HG02884 (cell line): ENCODE measurements around the gene PCDHA1.
"Not testable (repeated sequence)": the region's sequence is repeated elsewhere in the genome, so short reads cannot be mapped to it uniquely, and the experiment has no call there.

Experiments
- ATAC-seq: cut with Tn5 transposase; IDR thresholded peaks from one replicate; pipeline ENCODE4 v1.9.1; 2021; ENCODE audit warnings: mild to moderate bottlenecking, moderate library complexity; ENCODE audit not compliant: unreplicated experiment

PCDHA1 gene

DNA sequence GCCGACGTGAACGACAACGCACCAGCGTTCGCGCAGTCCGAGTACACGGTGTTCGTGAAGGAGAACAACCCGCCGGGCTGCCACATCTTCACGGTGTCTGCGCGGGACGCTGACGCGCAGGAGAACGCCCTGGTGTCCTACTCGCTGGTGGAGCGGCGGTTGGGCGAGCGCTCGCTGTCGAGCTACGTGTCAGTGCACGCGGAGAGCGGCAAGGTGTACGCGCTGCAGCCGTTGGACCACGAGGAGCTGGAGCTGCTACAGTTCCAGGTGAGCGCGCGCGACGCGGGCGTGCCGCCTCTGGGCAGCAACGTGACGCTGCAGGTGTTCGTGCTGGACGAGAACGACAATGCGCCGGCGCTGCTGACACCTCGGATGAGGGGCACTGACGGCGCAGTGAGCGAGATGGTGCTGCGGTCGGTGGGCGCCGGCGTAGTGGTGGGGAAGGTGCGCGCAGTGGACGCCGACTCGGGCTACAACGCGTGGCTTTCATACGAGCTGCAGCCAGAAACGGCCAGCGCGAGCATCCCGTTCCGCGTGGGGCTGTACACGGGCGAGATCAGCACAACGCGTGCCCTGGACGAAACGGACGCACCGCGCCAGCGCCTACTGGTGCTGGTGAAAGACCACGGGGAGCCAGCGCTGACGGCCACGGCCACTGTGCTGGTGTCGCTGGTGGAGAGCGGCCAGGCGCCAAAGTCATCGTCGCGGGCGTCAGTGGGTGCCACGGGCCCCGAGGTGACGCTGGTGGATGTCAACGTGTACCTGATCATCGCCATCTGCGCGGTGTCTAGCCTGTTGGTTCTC is 64.1 kb downstream of the PCDHA1 start:
- not testable (repeated sequence) for ATAC-seq

GRCh38 chr5:140855772-140856674 is 70.1 kb downstream of the PCDHA1 start, which contains the start of gene PCDHA10:
TSS of gene PCDHA10 (plus strand) at chr5:140855897. CDS start at chr5:140856049, 152 bp downstream.
- ATAC-seq = no peak

GRCh38 chr5:140857177-140857986 is 71.4 kb downstream of the PCDHA1 start:
- ATAC-seq = no peak

DNA sequence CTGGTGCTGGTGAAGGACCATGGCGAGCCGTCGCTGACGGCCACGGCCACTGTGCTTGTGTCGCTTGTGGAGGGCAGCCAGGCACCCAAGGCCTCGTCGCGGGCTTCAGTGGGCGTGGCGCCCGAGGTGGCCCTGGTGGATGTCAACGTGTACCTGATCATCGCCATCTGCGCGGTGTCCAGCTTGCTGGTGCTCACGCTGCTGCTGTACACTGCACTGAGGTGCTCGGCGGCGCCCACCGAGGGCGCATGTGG is 72.0 kb downstream of the PCDHA1 start:
- no peak for ATAC-seq

DNA sequence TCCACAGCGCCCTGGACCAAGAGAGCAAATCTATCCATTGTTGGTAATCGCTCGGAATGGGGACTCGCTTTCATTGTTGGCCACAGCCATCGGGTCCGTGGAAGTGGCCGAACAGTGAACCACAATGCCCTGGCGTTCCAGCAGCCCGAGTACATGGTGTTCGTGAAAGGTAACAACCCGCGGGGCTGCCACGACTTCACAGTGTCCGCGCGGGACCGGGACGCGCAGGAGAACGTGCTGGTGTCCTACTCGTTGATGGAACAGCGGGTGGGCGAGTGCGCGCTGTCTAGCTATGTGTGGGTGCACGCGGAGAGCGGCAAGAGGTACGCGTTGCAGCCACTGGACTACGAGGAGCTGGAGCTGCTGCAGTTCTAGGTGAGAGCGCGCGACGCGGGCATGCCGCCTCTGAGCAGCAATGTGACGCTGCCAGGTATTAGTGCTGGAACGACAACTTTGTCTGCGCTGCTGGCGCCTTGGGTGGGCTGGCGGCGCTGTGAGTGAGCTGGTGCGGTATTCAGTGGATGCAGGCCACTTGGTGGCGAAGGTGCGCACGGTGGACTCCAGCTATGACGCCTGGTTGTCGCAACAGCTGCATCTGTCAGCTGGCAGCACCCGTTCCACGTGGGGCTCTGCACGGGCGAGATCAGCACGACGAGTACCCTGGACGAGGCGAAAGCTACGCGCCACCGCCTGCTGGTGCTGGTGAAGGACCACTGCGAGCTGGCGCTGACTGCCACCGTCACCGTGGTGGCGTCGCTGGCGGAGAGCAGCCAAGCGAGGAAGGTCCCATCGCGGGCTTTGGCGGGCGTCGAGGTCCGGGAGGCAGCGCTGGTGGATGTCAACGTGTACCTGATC is 76.7 kb downstream of the PCDHA1 start:
- ATAC-seq = no peak

DNA sequence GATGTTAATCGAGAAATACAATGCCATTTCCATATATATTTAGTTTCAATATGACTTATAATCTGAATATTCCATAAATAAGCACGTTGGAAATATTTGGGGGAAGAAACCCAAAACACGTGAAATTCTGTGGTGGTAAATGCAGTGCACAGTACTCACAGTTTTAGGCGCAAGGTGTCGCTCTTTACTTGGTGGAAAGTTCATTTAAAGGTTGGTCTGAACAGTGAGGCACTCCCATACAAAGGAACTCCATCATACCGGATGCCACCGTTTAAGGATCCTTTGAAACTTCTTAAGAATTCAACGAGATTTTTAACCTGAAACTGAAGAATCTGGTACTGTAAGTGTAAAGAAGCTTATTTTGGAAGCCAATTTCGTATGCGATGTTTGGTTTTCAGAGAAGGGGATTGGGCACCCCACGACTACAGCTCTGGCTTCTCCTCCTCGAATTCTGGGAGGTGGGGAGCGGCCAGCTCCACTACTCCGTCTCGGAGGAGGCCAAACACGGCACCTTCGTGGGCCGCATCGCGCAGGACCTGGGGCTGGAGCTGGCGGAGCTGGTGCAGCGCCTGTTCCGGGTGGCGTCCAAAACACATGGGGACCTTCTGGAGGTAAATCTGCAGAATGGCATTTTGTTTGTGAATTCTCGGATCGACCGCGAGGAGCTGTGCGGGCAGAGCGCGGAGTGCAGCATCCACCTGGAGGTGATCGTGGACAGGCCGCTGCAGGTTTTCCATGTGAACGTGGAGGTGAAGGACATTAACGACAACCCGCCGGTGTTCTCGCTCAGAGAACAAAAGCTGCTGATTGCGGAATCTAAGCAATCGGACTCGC is 83.0 kb downstream of the PCDHA1 start, which contains the start of gene PCDHA11:
PCDHA11 (plus strand) TSS at position 237 of the 834 bp plus-strand sequence; CDS start at position 384, 147 bp downstream.
- no peak for ATAC-seq

GRCh38 chr5:140869555-140869886 is 83.6 kb downstream of the PCDHA1 start:
- ATAC-seq = no peak

- ATAC-seq = no peak
Measured at GRCh38 chr5:140870221-140871201, 84.6 kb downstream of the PCDHA1 start.

GRCh38 chr5:140875085-140876065 is 89.4 kb downstream of the PCDHA1 start, which contains the start of gene PCDHA12:
TSS of gene PCDHA12 (plus strand) at chr5:140875308. CDS start at chr5:140875473, 165 bp downstream.
- ATAC-seq = no peak

GRCh38 chr5:140876541-140877261 is 90.8 kb downstream of the PCDHA1 start:
- ATAC-seq = not testable (repeated sequence)

- ATAC-seq = no peak
Measured at GRCh38 chr5:140877262-140877581, 91.3 kb downstream of the PCDHA1 start.

GRCh38 chr5:140881889-140882590 is 96.1 kb downstream of the PCDHA1 start, which contains the start of gene PCDHA13:
TSS of gene PCDHA13 (plus strand) at chr5:140882124. CDS start at chr5:140882269, 145 bp downstream.
- ATAC-seq = no peak

GRCh38 chr5:140882591-140882899 is 96.6 kb downstream of the PCDHA1 start:
- no peak for ATAC-seq

DNA sequence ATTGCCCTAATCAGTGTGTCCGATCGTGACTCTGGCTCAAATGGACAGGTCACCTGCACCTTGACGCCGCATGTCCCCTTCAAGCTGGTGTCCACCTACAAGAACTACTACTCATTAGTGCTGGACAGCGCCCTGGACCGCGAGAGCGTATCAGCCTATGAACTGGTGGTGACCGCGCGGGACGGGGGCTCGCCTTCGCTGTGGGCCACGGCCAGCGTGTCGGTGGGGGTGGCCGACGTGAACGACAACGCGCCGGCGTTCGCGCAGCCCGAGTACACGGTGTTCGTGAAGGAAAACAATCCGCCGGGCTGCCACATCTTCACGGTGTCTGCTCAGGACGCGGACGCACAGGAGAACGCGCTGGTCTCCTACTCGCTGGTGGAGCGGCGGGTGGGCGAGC is 97.4 kb downstream of the PCDHA1 start:
- no peak for ATAC-seq

DNA sequence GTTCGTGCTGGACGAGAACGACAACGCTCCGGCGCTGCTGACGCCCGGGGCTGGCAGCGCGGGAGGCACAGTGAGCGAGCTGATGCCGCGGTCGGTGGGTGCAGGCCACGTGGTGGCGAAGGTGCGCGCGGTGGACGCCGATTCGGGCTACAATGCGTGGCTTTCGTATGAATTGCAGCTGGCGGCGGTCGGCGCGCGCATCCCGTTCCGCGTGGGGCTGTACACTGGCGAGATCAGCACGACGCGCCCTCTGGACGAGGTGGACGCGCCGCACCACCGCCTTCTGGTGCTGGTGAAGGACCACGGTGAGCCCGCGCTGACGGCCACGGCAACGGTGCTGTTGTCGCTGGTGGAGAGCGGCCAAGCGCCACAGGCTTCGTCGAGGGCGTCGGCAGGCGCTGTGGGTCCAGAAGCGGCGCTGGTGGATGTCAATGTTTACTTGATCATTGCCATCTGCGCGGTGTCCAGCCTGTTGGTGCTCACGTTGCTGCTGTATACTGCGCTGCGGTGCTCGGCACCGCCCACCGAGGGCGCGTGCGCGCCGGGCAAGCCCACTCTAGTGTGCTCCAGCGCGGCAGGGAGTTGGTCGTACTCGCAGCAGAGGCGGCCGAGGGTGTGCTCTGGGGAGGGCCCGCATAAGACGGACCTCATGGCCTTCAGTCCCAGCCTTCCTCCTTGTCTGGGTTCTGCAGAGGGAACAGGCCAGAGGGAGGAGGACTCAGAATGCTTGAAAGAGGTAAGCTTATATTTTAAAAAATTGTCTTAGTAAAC is 98.2 kb downstream of the PCDHA1 start:
- no peak for ATAC-seq
